Fibroblast of skin of abdomen (primary cell): ENCODE results near the gene ELF2.
"Not testable (repeated sequence)": the region's sequence is repeated elsewhere in the genome, so short reads cannot be mapped to it uniquely, and the experiment has no call there.

Experiments
- DNase-seq: peaks from one replicate; pipeline ENCODE4 v3.0.0-alpha.2; 2013

ELF2 gene

GRCh38 chr4:139142087-139142486 is 34.9 kb downstream of the ELF2 start:
- no peak for DNase-seq

DNA sequence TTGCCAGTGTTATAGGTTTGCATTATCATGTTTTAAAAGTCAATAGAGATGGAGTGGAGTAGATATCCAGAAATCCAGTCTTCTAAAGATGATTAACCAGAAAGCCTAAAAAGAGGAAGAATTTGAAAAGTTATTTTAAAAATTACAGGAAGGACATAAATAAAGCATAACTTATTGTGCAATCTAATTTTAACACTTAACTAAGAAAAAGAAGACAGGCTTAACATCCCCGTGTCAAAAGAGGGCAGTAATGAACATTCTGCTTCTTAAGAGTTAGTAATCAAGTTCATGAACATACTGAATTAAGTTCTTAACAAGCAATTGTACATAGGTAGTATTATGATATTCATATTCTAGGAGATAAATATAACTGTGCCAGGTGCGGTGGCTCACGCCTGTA is 39.3 kb downstream of the ELF2 start:
- no peak for DNase-seq

- DNase-seq: no peak
Observed at GRCh38 chr4:139134403-139134802, 42.6 kb downstream of the ELF2 start.

- no peak for DNase-seq
Observed at GRCh38 chr4:139131209-139131870, 45.7 kb downstream of the ELF2 start.

- no peak for DNase-seq
Observed at GRCh38 chr4:139129206-139129605, 47.8 kb downstream of the ELF2 start.

GRCh38 chr4:139126898-139127297 is 50.1 kb downstream of the ELF2 start:
- no peak for DNase-seq

DNA sequence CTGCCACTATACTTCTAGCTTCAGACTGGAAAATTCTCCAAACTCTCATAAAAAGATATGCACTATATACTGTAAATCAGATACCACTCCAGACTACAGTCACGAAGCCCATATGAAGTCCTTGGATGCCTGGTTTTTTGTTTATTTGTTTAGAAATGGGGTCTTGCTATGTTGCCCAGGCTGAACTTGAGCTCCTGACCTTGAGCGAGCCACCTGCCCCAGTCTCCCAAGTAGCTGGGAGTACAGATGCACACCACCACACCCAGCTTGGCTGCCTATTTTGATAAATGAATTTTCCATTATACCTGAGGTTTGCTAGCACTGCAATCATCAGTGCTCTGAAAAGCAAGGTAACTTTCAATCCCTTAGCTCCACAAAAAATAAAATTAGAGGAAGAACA is 53.1 kb downstream of the ELF2 start:
- no peak for DNase-seq

GRCh38 chr4:139118365-139118764 is 58.7 kb downstream of the ELF2 start:
- no peak for DNase-seq

- DNase-seq: no peak
Observed at GRCh38 chr4:139115226-139115625, 61.8 kb downstream of the ELF2 start.

- DNase-seq: not testable (repeated sequence)
Observed at GRCh38 chr4:139114795-139115194, 62.2 kb downstream of the ELF2 start.

DNA sequence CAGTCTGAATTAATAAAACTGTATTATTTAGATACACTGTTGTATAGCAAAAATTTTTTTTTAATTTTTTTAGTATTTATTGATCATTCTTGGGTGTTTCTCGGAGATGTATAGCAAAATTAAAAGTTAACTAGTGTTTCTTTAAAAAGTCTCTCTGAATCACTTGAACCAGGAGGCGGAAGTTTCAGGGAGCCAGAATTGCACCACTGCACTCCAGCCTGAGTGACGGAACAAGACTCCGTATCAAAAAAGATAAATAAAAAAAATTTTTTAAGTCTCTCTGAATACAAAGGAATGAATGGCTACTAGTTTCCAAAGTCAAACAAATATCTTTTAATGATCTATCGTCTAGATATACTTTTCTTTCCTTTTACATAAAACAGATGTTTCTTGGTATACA is 64.4 kb downstream of the ELF2 start:
- DNase-seq: no peak

DNA sequence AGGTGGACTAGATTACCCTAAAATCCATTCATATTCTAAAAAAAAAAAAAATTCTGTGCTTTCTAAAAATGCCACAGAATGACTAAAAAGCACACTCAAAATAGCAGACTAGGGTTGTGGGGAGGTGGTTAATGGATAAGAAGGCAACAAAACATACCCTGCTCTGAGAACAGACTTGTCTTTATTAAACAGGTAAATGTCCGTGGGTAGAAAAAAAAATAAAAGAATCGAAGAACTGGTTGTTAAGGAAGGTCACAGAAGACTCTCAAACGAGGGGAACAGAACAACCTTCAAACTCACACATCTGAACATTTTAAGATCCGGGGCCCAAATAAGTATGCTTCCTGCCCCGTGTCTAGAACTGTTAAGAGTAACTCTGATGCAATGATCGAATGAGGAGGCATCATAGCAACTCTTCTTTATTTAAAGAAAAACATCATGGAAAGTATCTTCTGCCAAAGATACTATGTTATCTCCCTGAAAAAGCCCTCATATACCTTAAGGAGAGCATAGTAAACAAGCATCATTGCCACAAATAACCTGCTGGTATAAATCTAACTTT is 68.4 kb downstream of the ELF2 start:
- no peak for DNase-seq

GRCh38 chr4:139099366-139099982 is 77.5 kb downstream of the ELF2 start:
- peak; percentile 79 for DNase-seq

GRCh38 chr4:139092271-139092670 is 84.7 kb downstream of the ELF2 start:
- DNase-seq: no peak

- peak; percentile 13 for DNase-seq
Observed at GRCh38 chr4:139085141-139085540, 91.9 kb downstream of the ELF2 start.

GRCh38 chr4:139084804-139085093 is 92.3 kb downstream of the ELF2 start:
- no peak for DNase-seq

- peak; percentile 95 for DNase-seq
Observed at GRCh38 chr4:139083956-139084803, 92.8 kb downstream of the ELF2 start.

DNA sequence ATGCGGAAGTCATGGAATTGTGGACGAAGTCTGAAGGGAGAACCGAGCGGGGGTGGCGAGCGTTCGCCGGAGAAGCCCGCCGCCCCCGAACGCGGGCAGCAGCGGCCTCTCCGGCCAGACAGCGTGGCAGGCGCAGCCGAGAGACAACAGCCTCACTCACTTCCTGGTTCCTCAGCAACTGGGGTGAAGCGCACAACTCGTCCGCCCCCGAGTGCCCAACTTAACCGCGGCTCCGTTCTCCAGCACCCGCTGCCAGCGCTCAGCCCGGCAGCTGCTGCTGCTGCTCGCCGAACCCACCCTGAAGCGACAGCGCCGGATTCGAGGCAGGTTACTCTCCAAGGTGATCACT is 93.4 kb downstream of the ELF2 start:
- DNase-seq: peak; percentile 60

DNA sequence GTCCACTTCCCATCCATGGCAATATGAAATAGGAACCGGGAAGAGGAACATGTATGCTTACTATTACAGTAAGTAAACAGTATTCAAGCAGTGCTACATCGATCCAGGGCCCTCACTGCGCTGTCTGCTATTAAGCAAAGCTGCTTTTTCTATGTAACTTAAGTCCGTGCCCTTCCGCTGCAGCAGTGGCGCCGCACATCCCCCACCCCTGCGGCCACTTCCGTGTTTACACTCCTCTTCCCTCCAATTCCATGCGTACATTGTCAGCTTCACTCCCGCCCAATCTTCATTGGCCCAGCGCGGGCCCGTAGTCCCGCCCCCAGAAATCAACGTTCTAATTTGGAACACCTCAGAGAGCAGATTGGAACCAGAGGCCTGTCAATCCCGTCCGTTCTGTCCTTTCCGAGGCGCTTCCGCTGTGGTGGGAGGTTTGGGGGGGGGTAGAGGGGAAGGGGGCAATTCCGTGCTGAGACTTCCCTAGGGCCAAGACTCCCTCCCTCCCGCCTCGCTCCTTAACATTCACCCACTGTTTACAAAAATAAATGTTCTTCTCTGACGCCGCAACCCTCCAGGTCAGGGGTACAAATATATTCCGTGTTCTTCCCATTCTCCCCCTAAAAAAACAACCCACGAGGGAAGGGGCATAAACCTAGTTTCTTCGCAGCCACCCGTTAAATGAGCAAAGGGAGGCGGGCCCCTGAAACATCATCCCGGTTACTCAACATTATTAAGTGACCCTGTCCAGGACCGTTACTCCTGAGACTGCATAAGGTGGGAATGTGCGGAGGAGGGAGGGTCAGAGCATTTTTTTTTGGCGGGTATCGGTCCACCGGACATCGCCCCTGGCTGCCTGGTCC is 94.0 kb downstream of the ELF2 start:
- peak; percentile 99 for DNase-seq

GRCh38 chr4:139078926-139079325 is 98.1 kb downstream of the ELF2 start:
- DNase-seq: no peak

DNA sequence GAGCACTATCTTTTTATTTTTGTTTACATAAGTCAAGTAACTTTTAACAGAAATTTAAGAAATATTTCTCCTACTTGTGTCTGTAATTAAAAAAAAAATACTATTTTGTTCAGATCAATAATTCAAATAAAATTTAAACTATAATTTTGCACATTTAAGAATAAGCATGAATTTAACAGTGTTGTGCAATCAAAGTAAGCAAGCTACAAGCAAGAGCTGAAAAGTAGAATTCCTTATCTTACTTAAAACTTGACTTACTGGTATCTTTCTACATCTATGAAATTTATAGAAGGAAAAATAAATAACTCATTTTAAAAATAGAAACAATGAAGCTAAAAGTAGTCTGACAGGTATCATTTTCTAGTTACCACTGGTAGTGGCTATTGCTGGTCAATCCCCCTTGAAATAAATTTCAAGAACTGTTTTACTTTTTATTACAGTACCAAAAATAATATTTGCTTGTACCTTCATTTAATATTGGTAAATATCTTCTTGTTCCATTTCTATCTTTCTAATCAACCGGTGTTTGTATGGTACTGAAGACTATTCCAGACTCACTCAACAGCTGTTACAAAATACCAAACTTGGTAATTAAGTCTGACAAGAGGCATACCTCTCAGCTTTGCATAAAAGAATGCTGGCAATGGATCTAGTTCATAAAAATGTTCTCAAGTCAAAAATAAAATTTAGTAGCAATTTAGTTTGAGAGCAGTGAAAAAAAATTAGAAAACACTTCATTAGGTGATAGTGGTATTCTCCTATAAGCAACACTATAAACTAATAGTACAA is 99.3 kb downstream of the ELF2 start:
- DNase-seq: no peak
